ENCODE results near the gene ADPGK. TPM values are rescaled to one million over a fixed set of nuclear protein-coding genes. Genes with fewer than 3 reads are reported as not detected.

The ADPGK gene
- total RNA-seq: 46.9 and 47.6 TPM in 2 replicates

GRCh38 chr15:72783640-72784455 lies at the start of gene ADPGK:
Gene ADPGK, minus strand, starts transcription at chr15:72783758. Its CDS starts 67 bp downstream, at chr15:72783691.

Other genes starting within 250 kb of the ADPGK start
- gene GOLGA6B, start 129.1 kb downstream of the ADPGK start, total RNA-seq: not detected in 2 replicates
- not detected in 2 replicates for gene HIGD2B, start 97.6 kb downstream of the ADPGK start, total RNA-seq
- gene BBS4, start 97.6 kb downstream of the ADPGK start, total RNA-seq: 13.2 and 18.4 TPM in 2 replicates

Data from epithelial cell of alveolus of lung (primary cell).